GM12878 (cell line): ENCODE results near the gene ZDHHC19. TPM values are rescaled to one million over a fixed set of nuclear protein-coding genes. Genes with fewer than 3 reads are reported as not detected.

Source experiments
- RB1 ChIP-seq: fragments of 450-650 bp; formaldehyde crosslinking; IDR thresholded peaks from 2 replicates; pipeline ENCODE4 v1.6.1; 2017; ENCODE audit warnings: mild to moderate bottlenecking, borderline replicate concordance
- polyA plus RNA-seq, 11 experiments: library from polyadenylated mRNA; depleted of rRNA in 4 of 11; unstranded in 6 of 11; stranded (reverse) in 5 of 11; fragments of >200 nt; fragmentation: Nextera tagmentation in 4 of 11; fragmentation: Illumina TruSeq in 1 of 11; extraction: Ambion mirVana in 4 of 11; extraction: Trizol in 1 of 11; gene quantifications; 1 replicate in 1 of 11; 2 replicates in 10 of 11; pipeline versions ENCODE4 v1.2.1 to v1.2.3, GENCODE V29; 2011 to 2016; ENCODE audit warnings: inconsistent platforms in 2 of 11, missing spikeins in 2 of 11, low read depth in 1 of 11
- total RNA-seq, 4 experiments: library from RNA; depleted of rRNA in 3 of 4; stranded (reverse); fragments of >200 nt in 3 of 4; fragmentation: Illumina TruSeq in 1 of 4; extraction: Trizol in 1 of 4; gene quantifications; 2 replicates each; pipeline versions ENCODE4 v1.2.1 to v1.2.3, GENCODE V29; 2013 to 2021
- TF ChIP-seq, protein P1 (sequence below): fragments of 450-650 bp; IDR thresholded peaks from 2 replicates; pipeline ENCODE4 v1.6.1; 2016; ENCODE audit warnings: mild to moderate bottlenecking, moderate library complexity, borderline replicate concordance
- TF ChIP-seq, protein P2 (sequence below): fragments of 450-650 bp; IDR thresholded peaks from 2 replicates; pipeline ENCODE4 v1.6.1; 2017; ENCODE audit warnings: antibody characterized with exemption, mild to moderate bottlenecking, moderate library complexity

The ZDHHC19 gene
- total and polyA plus RNA-seq, 10 of the 15 experiments (the other 5 are each of a cell fraction or from before 2014, with no cell fraction given), result 0.26 TPM; not detected in 9

DNA sequence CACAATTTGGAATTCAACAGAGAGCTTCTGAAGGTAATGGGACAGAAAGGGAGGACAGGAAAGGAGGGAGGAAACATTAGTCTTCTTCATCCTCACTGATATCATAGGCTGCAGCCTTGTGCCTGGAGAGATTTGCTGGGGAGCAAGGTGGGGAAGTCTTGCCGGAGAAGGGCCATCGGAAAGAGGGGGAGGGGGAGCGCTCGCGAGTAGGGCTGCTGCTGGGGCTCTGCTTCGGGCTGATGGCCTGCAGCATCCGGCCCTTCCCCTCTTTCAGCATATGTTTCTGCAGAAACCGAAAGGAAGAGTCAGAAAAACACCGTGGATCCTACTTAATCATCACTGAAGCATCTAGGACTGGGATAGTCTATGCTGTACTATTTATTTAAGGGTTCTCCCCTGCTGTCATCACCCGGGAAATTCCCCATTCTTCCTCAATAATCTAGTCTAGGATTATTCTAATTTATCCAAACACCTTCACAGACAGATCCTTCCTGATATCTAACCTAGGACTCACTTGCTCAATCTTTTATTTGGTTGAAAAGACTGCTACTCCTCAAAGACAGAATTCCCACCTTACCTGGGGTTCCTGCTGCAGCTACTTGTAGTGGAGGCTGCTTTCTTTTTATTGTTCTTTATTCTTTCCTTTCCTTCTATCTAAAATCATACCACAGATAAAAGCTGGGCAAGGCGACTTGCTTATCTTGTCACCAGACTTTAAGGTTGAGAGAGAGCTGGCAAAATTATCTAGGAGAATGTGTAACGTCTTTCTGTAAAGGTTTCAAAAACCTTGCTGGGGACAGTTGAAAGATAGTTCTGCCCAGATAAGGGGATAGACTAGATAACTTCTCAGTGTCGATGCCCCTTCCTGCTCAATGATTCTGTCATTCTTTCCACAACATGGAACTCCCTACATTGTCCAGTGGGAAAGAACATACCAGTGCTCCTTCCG lies 27.7 kb upstream of the ZDHHC19 start (continued):
- TF ChIP-seq RB1, result no peak
- TF ChIP-seq, protein P1, sequence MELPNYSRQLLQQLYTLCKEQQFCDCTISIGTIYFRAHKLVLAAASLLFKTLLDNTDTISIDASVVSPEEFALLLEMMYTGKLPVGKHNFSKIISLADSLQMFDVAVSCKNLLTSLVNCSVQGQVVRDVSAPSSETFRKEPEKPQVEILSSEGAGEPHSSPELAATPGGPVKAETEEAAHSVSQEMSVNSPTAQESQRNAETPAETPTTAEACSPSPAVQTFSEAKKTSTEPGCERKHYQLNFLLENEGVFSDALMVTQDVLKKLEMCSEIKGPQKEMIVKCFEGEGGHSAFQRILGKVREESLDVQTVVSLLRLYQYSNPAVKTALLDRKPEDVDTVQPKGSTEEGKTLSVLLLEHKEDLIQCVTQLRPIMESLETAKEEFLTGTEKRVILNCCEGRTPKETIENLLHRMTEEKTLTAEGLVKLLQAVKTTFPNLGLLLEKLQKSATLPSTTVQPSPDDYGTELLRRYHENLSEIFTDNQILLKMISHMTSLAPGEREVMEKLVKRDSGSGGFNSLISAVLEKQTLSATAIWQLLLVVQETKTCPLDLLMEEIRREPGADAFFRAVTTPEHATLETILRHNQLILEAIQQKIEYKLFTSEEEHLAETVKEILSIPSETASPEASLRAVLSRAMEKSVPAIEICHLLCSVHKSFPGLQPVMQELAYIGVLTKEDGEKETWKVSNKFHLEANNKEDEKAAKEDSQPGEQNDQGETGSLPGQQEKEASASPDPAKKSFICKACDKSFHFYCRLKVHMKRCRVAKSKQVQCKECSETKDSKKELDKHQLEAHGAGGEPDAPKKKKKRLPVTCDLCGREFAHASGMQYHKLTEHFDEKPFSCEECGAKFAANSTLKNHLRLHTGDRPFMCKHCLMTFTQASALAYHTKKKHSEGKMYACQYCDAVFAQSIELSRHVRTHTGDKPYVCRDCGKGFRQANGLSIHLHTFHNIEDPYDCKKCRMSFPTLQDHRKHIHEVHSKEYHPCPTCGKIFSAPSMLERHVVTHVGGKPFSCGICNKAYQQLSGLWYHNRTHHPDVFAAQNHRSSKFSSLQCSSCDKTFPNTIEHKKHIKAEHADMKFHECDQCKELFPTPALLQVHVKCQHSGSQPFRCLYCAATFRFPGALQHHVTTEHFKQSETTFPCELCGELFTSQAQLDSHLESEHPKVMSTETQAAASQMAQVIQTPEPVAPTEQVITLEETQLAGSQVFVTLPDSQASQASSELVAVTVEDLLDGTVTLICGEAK, result no peak
- TF ChIP-seq, protein P2, sequence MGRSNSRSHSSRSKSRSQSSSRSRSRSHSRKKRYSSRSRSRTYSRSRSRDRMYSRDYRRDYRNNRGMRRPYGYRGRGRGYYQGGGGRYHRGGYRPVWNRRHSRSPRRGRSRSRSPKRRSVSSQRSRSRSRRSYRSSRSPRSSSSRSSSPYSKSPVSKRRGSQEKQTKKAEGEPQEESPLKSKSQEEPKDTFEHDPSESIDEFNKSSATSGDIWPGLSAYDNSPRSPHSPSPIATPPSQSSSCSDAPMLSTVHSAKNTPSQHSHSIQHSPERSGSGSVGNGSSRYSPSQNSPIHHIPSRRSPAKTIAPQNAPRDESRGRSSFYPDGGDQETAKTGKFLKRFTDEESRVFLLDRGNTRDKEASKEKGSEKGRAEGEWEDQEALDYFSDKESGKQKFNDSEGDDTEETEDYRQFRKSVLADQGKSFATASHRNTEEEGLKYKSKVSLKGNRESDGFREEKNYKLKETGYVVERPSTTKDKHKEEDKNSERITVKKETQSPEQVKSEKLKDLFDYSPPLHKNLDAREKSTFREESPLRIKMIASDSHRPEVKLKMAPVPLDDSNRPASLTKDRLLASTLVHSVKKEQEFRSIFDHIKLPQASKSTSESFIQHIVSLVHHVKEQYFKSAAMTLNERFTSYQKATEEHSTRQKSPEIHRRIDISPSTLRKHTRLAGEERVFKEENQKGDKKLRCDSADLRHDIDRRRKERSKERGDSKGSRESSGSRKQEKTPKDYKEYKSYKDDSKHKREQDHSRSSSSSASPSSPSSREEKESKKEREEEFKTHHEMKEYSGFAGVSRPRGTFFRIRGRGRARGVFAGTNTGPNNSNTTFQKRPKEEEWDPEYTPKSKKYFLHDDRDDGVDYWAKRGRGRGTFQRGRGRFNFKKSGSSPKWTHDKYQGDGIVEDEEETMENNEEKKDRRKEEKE, result no peak
